Activated CD4-positive, alpha-beta T cell treated with anti-CD3 and anti-CD28 coated beads for 4 hours (primary cell): Measurements from ENCODE around the gene C10orf53.

Source experiments
- DNase-seq, 2 donors: peaks; one replicate each; pipeline ENCODE4 v3.0.0-alpha.2; 2020

The C10orf53 gene

DNA sequence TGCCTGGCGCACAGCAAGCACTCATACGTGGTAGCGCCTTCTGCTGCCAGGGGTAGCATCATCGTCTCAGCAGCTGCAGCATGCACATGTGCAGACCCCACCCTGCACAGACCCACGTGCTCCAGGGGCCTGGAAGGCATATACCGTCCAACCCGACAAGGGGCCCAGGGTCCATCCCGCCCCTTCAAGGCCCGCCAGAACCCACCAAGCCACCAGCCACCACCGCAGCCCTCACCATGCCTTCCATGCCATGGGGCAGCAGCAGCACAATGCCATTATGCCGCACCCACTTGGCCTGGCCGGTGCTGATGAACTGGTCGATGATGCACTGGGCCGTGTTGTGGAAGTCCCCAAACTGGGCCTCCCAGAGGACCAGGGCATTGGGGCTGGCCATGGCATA lies 60.0 kb downstream of the C10orf53 start:
- DNase-seq = no peak

DNA sequence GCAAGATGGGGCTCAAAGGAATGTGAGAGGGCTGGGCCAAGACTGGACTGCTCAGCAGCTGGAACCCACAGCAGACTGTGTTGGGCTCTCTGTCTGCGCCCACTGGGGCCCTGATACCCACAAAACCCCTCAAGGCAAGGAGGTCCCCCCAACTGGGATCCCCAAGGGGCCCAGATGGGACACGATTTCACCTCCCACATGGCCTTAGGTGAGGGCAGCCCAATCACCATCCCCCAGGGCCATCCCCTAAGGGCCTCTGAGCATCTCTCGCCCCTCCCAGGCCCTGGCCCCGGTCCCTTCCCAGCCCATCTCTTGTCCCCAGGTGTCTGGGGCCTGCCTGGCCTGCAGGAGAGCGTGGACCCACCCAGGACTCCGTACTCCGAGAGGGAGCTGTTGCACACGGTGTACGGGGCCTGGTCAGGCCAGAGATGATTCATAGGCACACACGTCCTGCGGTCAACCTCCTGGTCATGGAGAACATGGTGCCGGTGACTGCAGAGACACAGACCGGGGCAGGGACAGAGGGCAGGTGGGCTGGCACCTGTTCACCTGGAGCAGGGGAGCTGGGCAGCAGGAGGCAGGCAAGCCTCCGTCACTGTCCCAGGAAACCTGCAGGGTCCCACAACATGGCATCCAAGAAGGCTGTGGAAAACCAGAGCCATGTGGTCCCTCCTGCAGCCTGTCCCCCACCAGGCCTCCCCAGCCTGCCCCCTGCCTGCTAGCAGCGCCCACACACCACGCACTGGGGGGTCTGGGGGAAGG lies 61.1 kb downstream of the C10orf53 start:
- DNase-seq = no peak

DNA sequence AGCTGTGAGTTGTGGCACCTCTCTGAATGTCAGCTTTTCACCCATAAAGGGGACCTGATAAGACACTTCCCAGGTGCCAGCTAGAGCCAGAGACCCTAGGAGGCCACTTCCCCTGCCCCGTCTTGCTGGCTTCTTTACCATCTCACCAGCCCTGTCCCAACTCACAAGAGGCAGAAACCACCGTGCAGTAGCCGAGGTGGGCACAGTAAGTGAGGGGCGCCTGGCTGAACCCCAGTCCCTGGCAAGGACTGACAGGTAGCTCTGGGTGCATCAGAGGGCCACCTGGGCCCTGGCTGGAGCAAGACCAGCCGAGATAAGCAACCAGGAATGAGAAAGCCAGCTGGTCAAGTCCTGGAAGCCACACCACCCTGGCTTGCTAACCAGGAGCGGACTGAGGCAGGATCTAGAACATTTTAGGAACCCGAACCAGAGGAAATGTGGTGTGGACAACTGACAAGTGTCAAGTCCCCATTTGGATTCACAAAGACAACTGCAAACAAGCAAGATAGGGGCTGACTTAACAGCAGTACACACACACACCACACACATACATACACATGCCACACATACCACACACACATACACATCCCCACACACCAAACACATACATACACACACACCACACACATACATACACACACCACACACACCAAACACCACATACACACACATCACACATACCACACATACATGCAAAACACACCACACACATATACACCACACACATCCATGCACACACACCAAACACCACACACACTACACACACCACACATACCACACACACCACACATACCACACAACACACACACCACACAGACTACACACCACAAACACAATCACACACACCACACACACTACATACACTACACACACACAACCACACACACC lies 61.9 kb downstream of the C10orf53 start:
- DNase-seq = no peak

DNA sequence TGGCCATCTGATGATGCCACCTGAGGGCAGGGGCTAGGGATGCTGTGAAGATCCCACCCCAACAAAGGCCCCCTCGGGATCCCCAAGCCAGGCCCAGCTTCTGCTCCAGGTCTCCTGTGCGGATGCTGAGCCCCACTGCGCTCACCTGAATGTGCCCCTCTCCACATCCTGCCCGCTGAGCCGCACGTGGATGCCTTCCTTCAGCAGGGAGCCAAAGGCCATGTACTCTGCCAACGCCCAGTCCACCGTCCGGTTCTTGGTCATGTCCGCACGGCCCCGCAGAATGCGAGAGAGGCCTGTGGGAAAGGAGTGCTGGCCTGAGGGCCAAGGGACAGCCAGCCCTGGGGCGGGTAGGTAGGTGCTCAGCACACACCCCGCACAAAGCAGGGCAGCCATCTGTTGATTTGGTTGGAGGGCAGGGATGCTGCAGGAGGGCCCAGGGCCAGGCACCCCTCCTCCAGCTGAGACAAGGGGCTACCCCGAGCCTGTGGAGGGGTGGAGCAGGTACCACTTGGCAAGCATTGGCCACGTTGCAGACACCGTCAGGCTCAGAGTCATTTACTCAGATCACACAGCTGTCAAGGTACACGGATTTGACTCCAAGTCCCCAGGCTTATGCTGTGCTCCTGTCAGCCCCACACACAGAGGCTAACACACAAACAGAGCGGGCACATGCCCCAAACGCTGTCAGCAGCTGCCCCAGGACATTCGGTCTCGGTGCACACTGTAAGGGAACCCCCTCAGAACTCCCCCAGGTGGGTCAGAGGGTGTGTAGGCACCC lies 63.4 kb downstream of the C10orf53 start:
- no peak for DNase-seq

DNA sequence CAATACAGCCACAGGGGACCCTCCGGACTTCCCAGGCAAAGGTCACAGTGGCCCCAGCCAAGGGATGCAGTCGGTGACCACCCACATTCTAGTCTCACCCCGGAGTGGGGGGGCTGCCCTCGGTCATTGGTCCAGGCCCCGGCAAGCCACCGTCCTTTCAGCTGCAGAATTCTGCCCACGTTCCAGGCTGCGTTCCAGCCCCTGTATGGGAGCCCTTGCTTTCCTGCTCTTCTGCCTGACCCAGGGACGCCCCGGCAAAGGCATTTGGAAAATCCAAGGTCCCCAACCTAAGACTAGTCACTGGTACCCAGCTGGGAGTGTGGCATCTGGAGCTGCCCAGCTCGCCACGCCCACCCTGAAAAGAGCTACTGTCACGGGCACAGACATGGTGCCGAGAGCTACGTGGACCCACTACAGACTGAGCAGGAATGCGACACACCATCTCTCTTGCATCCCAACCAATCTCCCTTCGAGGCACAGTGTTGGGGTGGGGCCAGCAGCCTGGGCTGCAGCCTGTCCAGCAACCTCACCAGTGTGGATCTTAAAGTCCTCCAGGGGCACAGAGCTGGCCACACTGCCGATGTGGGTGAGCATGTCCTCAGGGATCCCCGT lies 64.1 kb downstream of the C10orf53 start:
- DNase-seq = no peak

DNA sequence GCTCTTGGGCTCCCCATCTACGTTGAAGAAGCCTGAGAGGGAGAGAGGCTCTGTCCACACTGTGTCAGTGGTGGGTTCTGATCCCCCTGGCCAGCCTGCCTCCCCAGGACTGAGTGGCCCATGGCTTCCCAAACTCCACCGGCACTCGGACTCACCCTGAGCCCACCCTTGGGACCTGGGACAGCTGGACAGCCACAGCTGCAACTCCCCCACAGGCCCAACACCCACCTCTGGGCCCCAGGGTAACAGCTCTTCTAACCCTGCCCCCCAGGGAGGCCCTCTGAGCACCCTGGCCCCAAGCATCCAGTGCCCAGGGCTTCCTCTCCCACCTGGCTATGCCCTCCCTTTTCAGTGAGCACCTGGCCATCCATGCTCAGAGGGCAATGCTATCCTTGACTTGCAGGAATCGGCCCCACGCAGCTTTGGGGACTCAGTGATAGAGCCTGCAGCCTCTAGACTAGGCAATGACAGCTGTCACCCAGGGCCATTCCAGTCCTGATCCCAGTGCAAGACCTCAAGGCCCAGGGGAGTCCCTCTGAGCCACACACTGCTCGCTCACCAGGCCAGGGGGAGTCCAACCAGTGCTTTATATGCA lies 64.7 kb downstream of the C10orf53 start:
- DNase-seq = no peak

DNA sequence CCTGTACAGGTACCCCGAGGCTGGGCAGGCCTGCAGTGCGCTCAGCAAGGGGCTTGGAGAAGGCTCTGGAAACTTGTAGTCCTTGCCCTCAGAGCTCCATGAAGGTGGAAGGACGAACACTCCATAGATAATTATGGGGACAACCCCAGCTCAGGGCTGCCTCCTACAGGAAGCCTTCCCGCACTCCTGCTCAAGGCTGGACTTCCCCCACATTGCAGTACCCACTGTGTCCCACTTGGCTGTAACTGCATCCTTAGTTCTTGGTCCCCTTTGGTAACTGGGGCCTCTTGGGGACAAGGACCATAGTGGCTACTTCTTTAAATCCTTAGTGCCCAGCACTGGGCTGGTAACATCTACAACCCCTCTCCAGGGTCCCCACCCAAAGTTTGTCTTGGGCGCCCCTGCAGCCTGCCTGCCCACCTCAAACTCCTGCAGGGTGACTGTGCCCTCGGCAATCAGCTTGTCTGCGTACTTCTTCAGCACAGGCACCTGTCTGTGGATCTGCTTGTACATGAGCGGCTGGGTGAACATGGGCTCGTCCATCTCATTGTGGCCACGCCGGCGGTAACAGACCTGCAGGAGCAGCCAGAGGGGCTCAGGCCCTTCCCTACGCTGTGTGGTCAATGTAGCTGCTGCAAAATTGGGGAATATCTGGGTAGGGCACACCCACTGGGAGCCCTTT lies 65.6 kb downstream of the C10orf53 start:
- DNase-seq = no peak

DNA sequence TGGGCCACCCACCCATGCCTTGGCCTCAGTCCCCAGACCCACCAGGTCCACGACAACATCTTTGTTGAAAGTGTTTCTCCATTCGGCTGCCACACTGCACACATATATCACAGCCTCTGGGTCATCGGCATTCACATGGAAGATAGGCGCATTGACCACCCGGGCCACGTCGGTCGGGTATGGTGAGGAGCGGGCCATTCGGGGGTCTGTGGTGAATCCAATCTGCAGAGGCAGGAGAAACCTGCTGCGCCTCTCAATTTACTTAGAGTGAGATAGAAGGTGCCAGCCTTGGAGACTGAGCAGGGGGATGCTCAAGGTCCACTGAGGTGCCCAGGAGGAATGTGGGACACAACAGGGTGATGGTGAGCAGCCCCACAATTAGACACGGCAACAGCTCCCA lies 66.3 kb downstream of the C10orf53 start:
- no peak for DNase-seq

DNA sequence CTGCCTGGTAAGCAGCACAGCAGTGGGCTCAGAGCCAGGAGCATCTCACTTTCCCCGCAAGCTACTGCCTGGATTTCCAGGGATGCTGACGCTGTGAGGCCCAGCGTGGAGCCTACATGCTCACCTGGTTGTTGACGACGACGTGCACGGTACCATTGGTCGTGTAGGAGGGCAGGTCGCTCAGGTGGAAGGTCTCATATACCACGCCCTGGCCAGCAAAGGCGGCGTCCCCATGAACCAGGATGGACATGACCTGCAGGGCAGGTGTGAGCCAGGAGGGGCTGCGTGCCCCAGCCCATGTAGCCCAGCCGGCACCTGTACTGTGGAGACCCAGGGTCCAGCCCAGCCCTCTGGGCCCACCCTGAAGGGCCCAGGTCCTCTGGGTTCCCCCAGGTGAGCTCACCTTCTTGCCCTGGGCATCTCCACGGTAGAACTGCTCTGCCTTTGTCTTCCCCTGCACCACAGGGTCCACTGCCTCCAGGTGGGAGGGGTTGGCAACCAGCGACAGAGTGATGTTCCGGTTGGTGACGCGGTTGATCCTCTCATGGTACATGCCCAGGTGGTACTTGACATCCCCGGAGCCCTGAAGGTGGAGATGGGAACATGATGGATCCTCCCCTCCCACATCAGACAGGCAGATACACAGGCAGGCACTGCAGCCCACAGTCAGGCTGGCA lies 67.3 kb downstream of the C10orf53 start:
- DNase-seq = no peak
